DND-41 (cell line): ENCODE measurements around the gene SYNDIG1L.

Experiments
- CTCF ChIP-seq: IDR thresholded peaks from 2 replicates; pipeline ENCODE4 v1.5.1; 2012; ENCODE audit warnings: borderline replicate concordance, low read length, moderate library complexity, mild to moderate bottlenecking; ENCODE audit not compliant: poor library complexity, severe bottlenecking; ENCODE audit errors: extremely low read depth
- EZH2 ChIP-seq: IDR thresholded peaks from 3 replicates; pipeline ENCODE4 v1.6.1; 2012; ENCODE audit warnings: borderline replicate concordance, low read depth, mild to moderate bottlenecking, moderate library complexity, low read length, inconsistent platforms; ENCODE audit not compliant: severe bottlenecking

- TF ChIP-seq CTCF (no peak), EZH2 (no peak)
These were observed 18.2 kb downstream of the SYNDIG1L start for GRCh38 chr14:74407801-74408154.
